ENCODE results near the gene ZBTB46.
A peak's percentile ranks its signal among the peaks of the same experiment; 100 is the strongest.

The ZBTB46 gene

GRCh38 chr20:63737695-63737944, 93.4 kb downstream of the ZBTB46 start:
- H3K27me3 ChIP-seq (ENCODE audit: insufficient read depth, low read length, poor library complexity, severe bottlenecking) = no peaks in the 10 kb centered on the region
- peak overlapping the region; percentile 95 for H3K4me2 ChIP-seq (ENCODE audit: low read depth, low read length, poor library complexity, severe bottlenecking)
- H3K4me3 ChIP-seq (ENCODE audit: low read length, poor library complexity, severe bottlenecking) = peak overlapping the region; percentile 86
- TF ChIP-seq EZH2phosphoT487 (IDR thresholded peaks at IDR 0.05; ENCODE audit: borderline replicate concordance) = no peak
- TF ChIP-seq CTCF (conservative IDR thresholded peaks at IDR 0.05; ENCODE audit: low read length) = no peak
- peaks cover 32% of the 10 kb centered on the region for H4K20me1 ChIP-seq (ENCODE audit: insufficient read depth, low read length, poor library complexity, severe bottlenecking)
- H3K9me2 ChIP-seq (replicated peaks; ENCODE audit: low read depth, low read length) = no peaks in the 10 kb centered on the region
- no peaks in the 10 kb centered on the region for H3F3A ChIP-seq (ENCODE audit: low read depth)
- H3K9ac ChIP-seq (ENCODE audit: low read depth, low read length, poor library complexity, severe bottlenecking) = peak overlapping the region; percentile 98
- H2AFZ ChIP-seq (ENCODE audit: low read length) = no peak overlapping the region
- H3K4me1 ChIP-seq (ENCODE audit: insufficient read depth, low read length, poor library complexity, severe bottlenecking) = peaks cover 38% of the 10 kb centered on the region
- H3K79me2 ChIP-seq (ENCODE audit: insufficient read depth, low read length) = peaks cover 51% of the 10 kb centered on the region
- H3K36me3 ChIP-seq (ENCODE audit: insufficient read depth, low read length) = peaks cover 27% of the 10 kb centered on the region; the same call in 1 of the 2 replicates
- no peaks in the 10 kb centered on the region for H3K9me3 ChIP-seq (ENCODE audit: insufficient read depth, low read depth, low read length)

GRCh38 chr20:63736893-63737694, 94.0 kb downstream of the ZBTB46 start:
- TF ChIP-seq CTCF (conservative IDR thresholded peaks at IDR 0.05; ENCODE audit: low read length) (peak; percentile 20; the same call in 1 of the 2 replicates), EZH2phosphoT487 (IDR thresholded peaks at IDR 0.05; ENCODE audit: borderline replicate concordance) (no peak)
- peaks cover 25% of the 10 kb centered on the region; the same call in 1 of the 2 replicates for H3K36me3 ChIP-seq (ENCODE audit: insufficient read depth, low read length)
- no peaks in the 10 kb centered on the region for H3K9me2 ChIP-seq (replicated peaks; ENCODE audit: low read depth, low read length)
- H3K4me2 ChIP-seq (ENCODE audit: low read depth, low read length, poor library complexity, severe bottlenecking) = peak overlapping the region; percentile 95
- peak overlapping the region; percentile 98 for H3K9ac ChIP-seq (ENCODE audit: low read depth, low read length, poor library complexity, severe bottlenecking)
- peaks cover 30% of the 10 kb centered on the region for H4K20me1 ChIP-seq (ENCODE audit: insufficient read depth, low read length, poor library complexity, severe bottlenecking)
- no peaks in the 10 kb centered on the region for H3K27me3 ChIP-seq (ENCODE audit: insufficient read depth, low read length, poor library complexity, severe bottlenecking)
- H3K79me2 ChIP-seq (ENCODE audit: insufficient read depth, low read length) = peaks cover 51% of the 10 kb centered on the region
- H3F3A ChIP-seq (ENCODE audit: low read depth) = no peaks in the 10 kb centered on the region
- H2AFZ ChIP-seq (ENCODE audit: low read length) = no peak overlapping the region
- H3K4me3 ChIP-seq (ENCODE audit: low read length, poor library complexity, severe bottlenecking) = peak overlapping the region; percentile 86
- peaks cover 39% of the 10 kb centered on the region for H3K4me1 ChIP-seq (ENCODE audit: insufficient read depth, low read length, poor library complexity, severe bottlenecking)
- no peaks in the 10 kb centered on the region for H3K9me3 ChIP-seq (ENCODE audit: insufficient read depth, low read depth, low read length)

- peak within 1 kb of the TSS; percentile 86 for H3K4me3 ChIP-seq (ENCODE audit: low read length, poor library complexity, severe bottlenecking)
- H3K9ac ChIP-seq (ENCODE audit: low read depth, low read length, poor library complexity, severe bottlenecking) = peak within 1 kb of the TSS; percentile 98
- peaks cover 5% of the 10 kb centered on the region; the same call in 1 of the 2 replicates for H3F3A ChIP-seq (ENCODE audit: low read depth)
- peaks cover 20% of the 10 kb centered on the region for H4K20me1 ChIP-seq (ENCODE audit: insufficient read depth, low read length, poor library complexity, severe bottlenecking)
- no peaks in the 10 kb centered on the region for H3K27me3 ChIP-seq (ENCODE audit: insufficient read depth, low read length, poor library complexity, severe bottlenecking)
- no peaks in the 10 kb centered on the region for H3K9me3 ChIP-seq (ENCODE audit: insufficient read depth, low read depth, low read length)
- H3K4me1 ChIP-seq (ENCODE audit: insufficient read depth, low read length, poor library complexity, severe bottlenecking) = peaks cover 41% of the 10 kb centered on the region
- peaks cover 25% of the 10 kb centered on the region; the same call in 1 of the 2 replicates for H3K36me3 ChIP-seq (ENCODE audit: insufficient read depth, low read length)
- no peak within 1 kb of the TSS for H2AFZ ChIP-seq (ENCODE audit: low read length)
- no peaks in the 10 kb centered on the region for H3K9me2 ChIP-seq (replicated peaks; ENCODE audit: low read depth, low read length)
- H3K79me2 ChIP-seq (ENCODE audit: insufficient read depth, low read length) = peaks cover 49% of the 10 kb centered on the region
- H3K4me2 ChIP-seq (ENCODE audit: low read depth, low read length, poor library complexity, severe bottlenecking) = peak within 1 kb of the TSS; percentile 95
- TF ChIP-seq CTCF (conservative IDR thresholded peaks at IDR 0.05; ENCODE audit: low read length) (no peak; the same call in 1 of the 2 replicates), EZH2phosphoT487 (IDR thresholded peaks at IDR 0.05; ENCODE audit: borderline replicate concordance) (no peak)
These were observed 95.0 kb downstream of the ZBTB46 start, which contains the start of gene LIME1 for GRCh38 chr20:63735859-63736718. TSS of gene LIME1 (plus strand) at chr20:63736664. CDS start at chr20:63737550, 886 bp downstream.
